Neural cell (in vitro differentiated cells): ENCODE measurements around the gene SFMBT1. TPM values are rescaled to one million over a fixed set of nuclear protein-coding genes. Genes with fewer than 3 reads are reported as not detected.
A peak's percentile ranks its signal among the peaks of the same experiment; 100 is the strongest.

Experiments used
- H2AFZ ChIP-seq: fragments of 200-600, 300-800 bp; sonication (generic), shearing (Covaris generic); 2 replicates; pipeline ENCODE4 v1.6.0; 2014; ENCODE audit warnings: low read depth, mild to moderate bottlenecking, antibody characterized with exemption, low read length, moderate library complexity
- H3F3A ChIP-seq: fragments of 200-600 bp; shearing (Covaris generic); 2 replicates; pipeline ENCODE4 v1.6.1; 2016; ENCODE audit warnings: mild to moderate bottlenecking, moderate library complexity, mixed read lengths, antibody characterized with exemption, low read length; ENCODE audit not compliant: insufficient read depth, poor library complexity, severe bottlenecking
- H3K27ac ChIP-seq: fragments of 200-600, 300-800 bp; sonication (generic), shearing (Covaris generic); 2 replicates; pipeline ENCODE4 v1.5.1; 2014; ENCODE audit warnings: mild to moderate bottlenecking, low read length, moderate library complexity
- H3K27me3 ChIP-seq: fragments of 300-800, 200-600 bp; sonication (generic), shearing (Covaris generic); 2 replicates; pipeline ENCODE4 v1.6.0; 2014; ENCODE audit warnings: mild to moderate bottlenecking, low read depth, low read length, moderate library complexity; ENCODE audit not compliant: insufficient read depth
- H3K36me3 ChIP-seq: fragments of 300-800, 200-600 bp; sonication (generic), shearing (Covaris generic); 2 replicates; pipeline ENCODE4 v1.5.1; 2014; ENCODE audit warnings: mild to moderate bottlenecking, antibody characterized with exemption, low read length, moderate library complexity; ENCODE audit not compliant: insufficient read depth
- H3K4me2 ChIP-seq: fragments of 300-800, 200-600 bp; sonication (generic), shearing (Covaris generic); 2 replicates; pipeline ENCODE4 v1.6.0; 2014; ENCODE audit warnings: mild to moderate bottlenecking, low read length
- H3K4me3 ChIP-seq: fragments of 300-800, 200-600 bp; sonication (generic), shearing (Covaris generic); 2 replicates; pipeline ENCODE4 v1.5.1; 2014; ENCODE audit warnings: mild to moderate bottlenecking, low read length, moderate library complexity
- H3K79me2 ChIP-seq: fragments of 200-600 bp; shearing (Covaris generic); replicated peaks from 2 replicates; pipeline ENCODE4 v1.6.0; 2014; ENCODE audit warnings: mild to moderate bottlenecking, low read length, moderate library complexity; ENCODE audit not compliant: insufficient read depth
- H3K9ac ChIP-seq: fragments of 300-800, 200-600 bp; sonication (generic), shearing (Covaris generic); 2 replicates; pipeline ENCODE4 v1.6.1; 2016; ENCODE audit warnings: mild to moderate bottlenecking, low read length, mixed read lengths
- H3K9me2 ChIP-seq: fragments of 200-600 bp; shearing (Covaris generic); 2 replicates; pipeline ENCODE4 v1.6.1; 2016; ENCODE audit warnings: mild to moderate bottlenecking, low read length, mixed read lengths; ENCODE audit not compliant: insufficient read depth
- H3K9me3 ChIP-seq: fragments of 200-600, 300-800 bp; sonication (generic), shearing (Covaris generic); 2 replicates; pipeline ENCODE4 v1.6.1; 2016; ENCODE audit warnings: mild to moderate bottlenecking, mixed run types, low read length, moderate library complexity, mixed read lengths
- H4K20me1 ChIP-seq: fragments of 200-600 bp; shearing (Covaris generic); 2 replicates; pipeline ENCODE4 v1.6.1; 2016; ENCODE audit warnings: mild to moderate bottlenecking, mixed run types; ENCODE audit not compliant: insufficient read depth
- EP300 ChIP-seq: fragments of 450-650 bp; conservative IDR thresholded peaks from 2 replicates; pipeline ENCODE4 v1.6.1; 2014; ENCODE audit warnings: antibody characterized with exemption, mild to moderate bottlenecking, moderate library complexity; ENCODE audit not compliant: poor library complexity, severe bottlenecking
- EZH2 ChIP-seq: fragments of 200-600, 300-800 bp; shearing (Covaris generic), sonication (generic); IDR thresholded peaks from 2 replicates; pipeline ENCODE4 v1.6.1; 2014; ENCODE audit warnings: antibody characterized with exemption, low read length, borderline replicate concordance, mild to moderate bottlenecking; ENCODE audit not compliant: insufficient read depth, poor library complexity, severe bottlenecking
- MXI1 ChIP-seq: fragments of 450-650 bp; conservative IDR thresholded peaks from 2 replicates; pipeline ENCODE4 v1.6.1; 2014; ENCODE audit warnings: antibody characterized with exemption, mild to moderate bottlenecking; ENCODE audit not compliant: poor library complexity, severe bottlenecking
- POLR2AphosphoS5 ChIP-seq: IDR thresholded peaks from 2 replicates; pipeline ENCODE4 v1.6.1; 2012
- RAD21 ChIP-seq: fragments of 450-650 bp; conservative IDR thresholded peaks from 2 replicates; pipeline ENCODE4 v1.6.1; 2014; ENCODE audit warnings: antibody characterized with exemption, mild to moderate bottlenecking, moderate library complexity
- REST ChIP-seq: IDR thresholded peaks from 2 replicates; pipeline ENCODE4 v1.6.1; 2012; ENCODE audit warnings: borderline replicate concordance
- SMC3 ChIP-seq: fragments of 450-650 bp; conservative IDR thresholded peaks from 2 replicates; pipeline ENCODE4 v1.6.1; 2014; ENCODE audit warnings: antibody characterized with exemption, mild to moderate bottlenecking, moderate library complexity; ENCODE audit not compliant: poor library complexity
- TAF1 ChIP-seq: IDR thresholded peaks from 2 replicates; pipeline ENCODE4 v1.6.1; 2012; ENCODE audit warnings: low read depth
- polyA plus RNA-seq: library from polyadenylated mRNA; depleted of rRNA; stranded (reverse); fragments of >200 nt; gene quantifications from 2 replicates; pipeline ENCODE4 v1.2.3, GENCODE V29; 2014
- TF ChIP-seq, protein P1 (sequence below): fragments of 450-650 bp; IDR thresholded peaks from 2 replicates; pipeline ENCODE4 v1.5.1; 2014; ENCODE audit warnings: antibody characterized with exemption, mild to moderate bottlenecking, moderate library complexity; ENCODE audit not compliant: poor library complexity, severe bottlenecking

The SFMBT1 gene
- polyA plus RNA-seq, 1 donor from 2014 or later: 17.3 TPM

- Histone ChIP-seq H2AFZ (peak overlapping the region; percentile 49), H4K20me1 (no peaks in the 10 kb centered on the region), H3K4me3 (peak overlapping the region; percentile 85), H3K79me2 (no peaks in the 10 kb centered on the region), H3K27ac (peak overlapping the region; percentile 15), H3K36me3 (no peaks in the 10 kb centered on the region), H3K9me3 (no peaks in the 10 kb centered on the region), H3K9ac (peak overlapping the region; percentile 71), H3K9me2 (no peaks in the 10 kb centered on the region), H3K27me3 (no peaks in the 10 kb centered on the region), H3F3A (no peaks in the 10 kb centered on the region), H3K4me2 (peak overlapping the region; percentile 89)
- TF ChIP-seq SMC3 (no peak), TAF1 (no peak), EP300 (no peak), RAD21 (no peak), REST (no peak), POLR2AphosphoS5 (no peak), MXI1 (no peak), EZH2 (no peak)
- TF ChIP-seq, protein P1, sequence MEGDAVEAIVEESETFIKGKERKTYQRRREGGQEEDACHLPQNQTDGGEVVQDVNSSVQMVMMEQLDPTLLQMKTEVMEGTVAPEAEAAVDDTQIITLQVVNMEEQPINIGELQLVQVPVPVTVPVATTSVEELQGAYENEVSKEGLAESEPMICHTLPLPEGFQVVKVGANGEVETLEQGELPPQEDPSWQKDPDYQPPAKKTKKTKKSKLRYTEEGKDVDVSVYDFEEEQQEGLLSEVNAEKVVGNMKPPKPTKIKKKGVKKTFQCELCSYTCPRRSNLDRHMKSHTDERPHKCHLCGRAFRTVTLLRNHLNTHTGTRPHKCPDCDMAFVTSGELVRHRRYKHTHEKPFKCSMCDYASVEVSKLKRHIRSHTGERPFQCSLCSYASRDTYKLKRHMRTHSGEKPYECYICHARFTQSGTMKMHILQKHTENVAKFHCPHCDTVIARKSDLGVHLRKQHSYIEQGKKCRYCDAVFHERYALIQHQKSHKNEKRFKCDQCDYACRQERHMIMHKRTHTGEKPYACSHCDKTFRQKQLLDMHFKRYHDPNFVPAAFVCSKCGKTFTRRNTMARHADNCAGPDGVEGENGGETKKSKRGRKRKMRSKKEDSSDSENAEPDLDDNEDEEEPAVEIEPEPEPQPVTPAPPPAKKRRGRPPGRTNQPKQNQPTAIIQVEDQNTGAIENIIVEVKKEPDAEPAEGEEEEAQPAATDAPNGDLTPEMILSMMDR: no peak
Measured at GRCh38 chr3:52896613-52897012, 149.3 kb downstream of the SFMBT1 start.

GRCh38 chr3:52896151-52896550 is 149.7 kb downstream of the SFMBT1 start:
- Histone ChIP-seq H2AFZ (no peak overlapping the region), H4K20me1 (no peaks in the 10 kb centered on the region), H3K9me3 (no peaks in the 10 kb centered on the region), H3K79me2 (no peaks in the 10 kb centered on the region), H3F3A (no peaks in the 10 kb centered on the region), H3K4me3 (peak overlapping the region; percentile 85), H3K36me3 (no peaks in the 10 kb centered on the region), H3K4me2 (peak overlapping the region; percentile 89), H3K27me3 (no peaks in the 10 kb centered on the region), H3K27ac (no peak overlapping the region), H3K9ac (peak overlapping the region; percentile 71), H3K9me2 (no peaks in the 10 kb centered on the region)
- TF ChIP-seq POLR2AphosphoS5 (no peak), MXI1 (no peak), SMC3 (no peak), EP300 (no peak), RAD21 (no peak), REST (no peak), EZH2 (no peak), TAF1 (no peak)
- TF ChIP-seq, protein P1: no peak
